HG02973 (cell line): ENCODE results near the gene LBH.

Experiments
- ATAC-seq: cut with Tn5 transposase; IDR thresholded peaks from one replicate; pipeline ENCODE4 v1.9.1; 2021; ENCODE audit warnings: moderate library complexity; ENCODE audit not compliant: unreplicated experiment

Gene LBH

GRCh38 chr2:30300456-30301221, 69.3 kb downstream of the LBH start:
- no peak for ATAC-seq

DNA sequence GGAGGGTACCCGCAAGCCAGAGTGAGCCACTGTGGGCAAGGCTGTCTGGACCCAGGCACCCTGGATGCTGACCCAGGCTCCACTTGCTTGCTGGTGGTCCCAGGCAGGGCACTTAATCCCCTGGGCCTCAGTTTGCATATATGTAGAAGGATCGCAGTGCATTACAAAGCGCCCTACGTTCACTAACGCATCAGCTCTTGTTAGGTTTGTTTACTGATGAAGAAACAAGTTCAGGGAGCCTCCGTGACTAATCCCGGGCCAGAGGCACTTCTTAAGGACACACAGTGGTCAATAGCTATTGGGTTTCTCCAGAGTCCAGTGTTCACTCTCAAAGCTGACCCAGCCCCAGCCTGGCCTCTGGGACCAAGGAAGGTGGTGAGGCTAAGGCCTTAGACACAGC, 70.2 kb downstream of the LBH start:
- no peak for ATAC-seq

DNA sequence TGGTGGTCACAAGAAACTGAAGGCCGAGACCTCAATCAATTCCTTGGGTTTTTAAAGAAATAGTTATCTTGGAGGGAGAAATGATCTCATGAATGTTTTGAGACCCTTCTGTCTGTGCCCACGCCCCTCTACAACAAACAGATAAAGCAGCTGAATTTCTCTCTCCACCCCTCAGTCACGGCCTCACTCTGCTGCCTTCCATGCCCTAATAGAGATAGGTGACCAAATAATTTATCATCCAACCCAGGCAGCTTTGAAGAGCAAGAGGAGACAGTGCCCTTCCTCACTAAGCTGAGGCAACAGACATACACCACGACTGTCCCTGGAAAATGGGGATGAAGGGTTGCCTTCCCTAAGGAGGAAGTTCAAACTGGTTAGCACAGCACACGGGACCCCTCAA, 71.2 kb downstream of the LBH start:
- ATAC-seq: no peak

- no peak for ATAC-seq
Observed at GRCh38 chr2:30303095-30303494, 71.8 kb downstream of the LBH start.

DNA sequence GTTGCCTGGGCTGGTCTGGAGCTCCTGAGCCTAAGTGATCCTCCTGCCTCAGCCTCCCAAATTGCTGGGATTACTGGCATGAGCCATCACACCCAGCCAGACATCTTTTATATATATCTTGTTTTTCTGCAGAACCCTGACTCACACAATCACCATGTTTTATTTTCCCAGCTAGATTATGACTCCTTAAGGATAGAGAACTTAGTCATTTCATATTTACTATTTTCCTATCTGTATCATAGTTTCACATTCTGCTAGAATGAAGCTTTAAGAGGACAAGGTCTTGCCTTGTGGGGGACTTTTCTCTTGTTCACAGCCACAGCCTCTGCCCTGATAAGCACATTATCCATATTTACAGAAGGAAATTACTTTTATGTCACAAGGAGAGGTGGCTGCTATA, 73.9 kb downstream of the LBH start:
- no peak for ATAC-seq

DNA sequence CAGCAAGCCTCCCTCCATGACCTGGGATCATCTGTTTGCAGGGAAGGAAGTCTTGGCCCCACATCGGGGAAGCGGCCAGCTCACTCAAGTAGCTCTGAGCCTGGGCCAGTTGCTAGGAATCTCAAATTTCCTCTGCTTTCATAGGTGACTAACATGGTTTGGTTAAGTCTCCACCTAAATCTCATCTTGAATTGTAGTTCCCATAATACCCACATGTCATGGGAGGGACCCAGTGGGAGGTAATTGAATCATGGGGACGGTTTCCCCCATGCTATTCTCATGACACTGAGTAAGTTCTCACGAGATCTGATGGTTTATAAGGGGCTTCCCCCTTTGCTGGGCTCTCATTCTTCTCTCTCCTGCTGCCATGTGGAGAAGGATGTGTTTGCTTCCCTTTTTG, 75.2 kb downstream of the LBH start:
- no peak for ATAC-seq

GRCh38 chr2:30308280-30308679, 76.9 kb downstream of the LBH start:
- ATAC-seq: no peak
